Measurements from ENCODE around the gene DIPK1B. TPM values are rescaled to one million over a fixed set of nuclear protein-coding genes. Genes with fewer than 3 reads are reported as not detected.

DIPK1B gene
- total RNA-seq, 4 donors from 2014 or later, result 5.4 to 37.9 (median 15.8) TPM

DNA sequence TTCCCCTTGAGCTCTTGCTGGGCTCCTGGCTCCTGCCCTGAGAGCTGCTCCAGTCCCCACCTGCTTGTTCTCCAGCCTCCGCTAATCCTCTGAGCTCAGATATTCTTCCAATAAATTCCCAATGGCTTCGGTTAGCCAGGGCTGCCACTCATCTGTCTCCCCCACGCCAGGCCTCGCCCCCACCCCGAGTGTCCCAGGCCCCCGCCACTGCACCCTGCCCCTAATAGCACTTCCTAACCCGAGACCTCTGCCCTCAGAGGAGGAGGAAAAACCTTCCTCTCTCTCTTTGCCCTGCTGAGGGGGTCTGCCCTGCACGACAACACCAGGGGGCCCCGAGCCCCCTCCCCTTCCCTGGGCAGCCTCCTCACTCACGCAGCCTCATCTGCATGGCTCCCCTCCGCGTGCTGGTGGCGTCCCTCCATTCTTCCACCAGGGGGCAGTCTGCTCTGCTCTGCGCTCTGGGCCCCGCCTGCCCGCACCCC lies 57.4 kb downstream of the DIPK1B start:
- Histone ChIP-seq H3K9me3 (peaks cover 0 to 7% (median 0%) of the 10 kb centered on the region in 4 donors), H3K27me3 (peaks cover 0 to 13% of the 10 kb centered on the region in 2 donors), H3K27ac (no peak overlapping the region), H3K36me3 (no peaks in the 10 kb centered on the region), H3K4me1 (peaks cover 0 to 4% (median 0%) of the 10 kb centered on the region in 4 donors), H3K4me3 (no peak overlapping the region)
- 17 to 22% methylated on average over 6 to 15 of the region's 16 CpGs for WGBS, 2 donors
- no peak for DNase-seq (ENCODE audit: low spot score in 2 of 2)
- TF ChIP-seq EP300 (IDR thresholded peaks at IDR 0.05) (no peak), POLR2A (IDR thresholded peaks at IDR 0.05) (no peak)
- TF ChIP-seq, protein P1, sequence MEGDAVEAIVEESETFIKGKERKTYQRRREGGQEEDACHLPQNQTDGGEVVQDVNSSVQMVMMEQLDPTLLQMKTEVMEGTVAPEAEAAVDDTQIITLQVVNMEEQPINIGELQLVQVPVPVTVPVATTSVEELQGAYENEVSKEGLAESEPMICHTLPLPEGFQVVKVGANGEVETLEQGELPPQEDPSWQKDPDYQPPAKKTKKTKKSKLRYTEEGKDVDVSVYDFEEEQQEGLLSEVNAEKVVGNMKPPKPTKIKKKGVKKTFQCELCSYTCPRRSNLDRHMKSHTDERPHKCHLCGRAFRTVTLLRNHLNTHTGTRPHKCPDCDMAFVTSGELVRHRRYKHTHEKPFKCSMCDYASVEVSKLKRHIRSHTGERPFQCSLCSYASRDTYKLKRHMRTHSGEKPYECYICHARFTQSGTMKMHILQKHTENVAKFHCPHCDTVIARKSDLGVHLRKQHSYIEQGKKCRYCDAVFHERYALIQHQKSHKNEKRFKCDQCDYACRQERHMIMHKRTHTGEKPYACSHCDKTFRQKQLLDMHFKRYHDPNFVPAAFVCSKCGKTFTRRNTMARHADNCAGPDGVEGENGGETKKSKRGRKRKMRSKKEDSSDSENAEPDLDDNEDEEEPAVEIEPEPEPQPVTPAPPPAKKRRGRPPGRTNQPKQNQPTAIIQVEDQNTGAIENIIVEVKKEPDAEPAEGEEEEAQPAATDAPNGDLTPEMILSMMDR (IDR thresholded peaks at IDR 0.05), result peak; percentile 19 to 57 (median 40)

DNA sequence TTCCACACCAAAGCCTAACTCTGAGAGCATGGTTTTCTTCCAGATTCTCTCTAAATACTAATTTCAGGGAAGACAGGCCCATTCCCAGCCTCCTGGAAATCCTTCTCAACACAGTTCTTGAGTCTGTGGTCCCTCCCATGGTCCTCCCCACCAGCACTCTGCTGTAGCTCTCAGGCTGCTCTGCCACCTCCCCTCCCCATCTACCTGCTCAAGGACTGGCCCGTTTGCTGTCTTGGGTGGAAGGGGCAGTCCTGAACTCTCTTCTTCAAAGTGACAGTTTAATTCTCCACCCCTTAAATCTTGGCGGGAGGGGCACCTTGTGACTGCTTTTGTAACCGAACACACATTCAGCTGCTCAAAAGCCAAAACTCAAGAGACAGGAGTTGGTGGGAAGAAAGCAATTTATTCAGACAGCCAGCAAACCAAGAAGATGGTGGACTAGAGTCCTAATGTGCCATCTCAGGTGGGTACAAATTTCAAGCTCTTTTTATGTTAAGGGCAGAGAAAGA lies 59.6 kb downstream of the DIPK1B start:
- H3K27ac ChIP-seq, result no peak overlapping the region
- peaks cover 0 to 4% (median 0%) of the 10 kb centered on the region in 4 donors for H3K4me1 ChIP-seq
- DNase-seq (ENCODE audit: low spot score in 2 of 2), result no peak
- no peaks in the 10 kb centered on the region for H3K36me3 ChIP-seq
- peaks cover 0 to 11% of the 10 kb centered on the region in 2 donors for H3K27me3 ChIP-seq
- no peak overlapping the region for H3K4me3 ChIP-seq
- 70 to 77% methylated on average over 3 of the region's 3 CpGs for WGBS, 2 donors
- no peak for TF ChIP-seq POLR2A (IDR thresholded peaks at IDR 0.05)
- TF ChIP-seq, protein P1 (IDR thresholded peaks at IDR 0.05), result no peak
- TF ChIP-seq EP300 (IDR thresholded peaks at IDR 0.05), result no peak
- peaks cover 0 to 7% (median 0%) of the 10 kb centered on the region in 4 donors for H3K9me3 ChIP-seq

DNA sequence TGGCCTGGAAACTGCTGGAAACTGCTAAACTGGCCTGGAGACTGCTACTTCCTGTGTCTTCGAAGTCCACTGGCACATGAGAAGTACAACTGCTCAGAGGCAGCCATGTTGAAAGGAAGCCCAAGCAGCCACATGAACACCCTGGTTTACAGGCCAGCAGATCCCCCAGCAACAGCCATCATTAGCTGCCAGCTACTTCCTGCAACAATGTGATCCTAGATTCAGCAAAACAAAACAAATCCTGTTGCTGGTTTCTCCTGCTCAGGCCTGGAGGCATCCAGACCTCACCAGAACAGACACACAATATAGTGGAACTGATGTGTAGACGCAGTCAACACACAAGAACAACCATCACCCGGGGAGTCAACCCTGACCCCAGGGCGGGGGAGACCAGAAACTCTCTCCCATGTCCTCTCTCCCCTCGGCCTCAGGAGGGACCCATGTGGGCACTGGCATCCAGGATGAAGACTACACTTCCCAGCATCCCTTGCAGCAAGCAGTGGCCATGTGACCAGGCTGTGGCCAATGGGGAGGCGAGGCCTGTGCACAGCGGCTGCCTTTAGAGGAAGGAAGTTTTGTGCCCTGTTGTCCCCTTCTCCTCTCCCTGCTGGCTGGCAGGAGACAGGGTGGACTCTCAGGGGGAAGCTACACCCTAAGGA lies 61.1 kb downstream of the DIPK1B start:
- Histone ChIP-seq H3K4me3 (no peak overlapping the region), H3K27ac (no peak overlapping the region), H3K9me3 (peaks cover 0 to 7% (median 0%) of the 10 kb centered on the region in 4 donors), H3K36me3 (no peaks in the 10 kb centered on the region), H3K27me3 (no peaks in the 10 kb centered on the region), H3K4me1 (peaks cover 0 to 4% (median 0%) of the 10 kb centered on the region in 4 donors)
- 75 to 80% methylated on average over 7 of the region's 7 CpGs for WGBS, 2 donors
- TF ChIP-seq, protein P1 (IDR thresholded peaks at IDR 0.05), result no peak
- no peak for TF ChIP-seq POLR2A (IDR thresholded peaks at IDR 0.05)
- no peak for TF ChIP-seq EP300 (IDR thresholded peaks at IDR 0.05)
- no peak for DNase-seq (ENCODE audit: low spot score in 2 of 2)

Small RNA genes lying within 50 kb of the gene (small RNA-seq; reads per million reads assigned to genes)
- gene MIR126 (266 reads per million, percentile 97 among the genes with 10 or more reads in this experiment), gene MIR6722 (not detected)

Other genes starting within 250 kb of the DIPK1B start
- 10 to 100 TPM; 45.8 to 67.5 (median 47.9) TPM for gene SEC16A, start 229.5 kb upstream of the DIPK1B start, total RNA-seq
- gene NOTCH1, start 166.5 kb upstream of the DIPK1B start, total RNA-seq, result 10 to 100 TPM; 29.3 to 65.4 (median 41.5) TPM
- gene EGFL7, start 49.7 kb upstream of the DIPK1B start, total RNA-seq, result 100 to 1,000 TPM in 3 of 4 donors, 10 to 100 TPM in 1; 95.2 to 229 (median 179) TPM
- 100 to 1,000 TPM in 3 of 4 donors, 10 to 100 TPM in 1; 79.6 to 292 (median 151) TPM for gene AGPAT2, start 25.1 kb upstream of the DIPK1B start, total RNA-seq
- gene LCN10, start 30.4 kb downstream of the DIPK1B start, total RNA-seq, result 10 to 100 TPM in 2 of 4 donors, 1 to 10 TPM in 2; 7.6 to 47.5 (median 17.4) TPM
- 10 to 100 TPM; 14.2 to 70.0 (median 42.9) TPM for gene LCN6, start 36.0 kb downstream of the DIPK1B start, total RNA-seq
- under 1 TPM in 1 of 4 donors, not detected in 3; 0.39 TPM for gene LCN8, start 45.7 kb downstream of the DIPK1B start, total RNA-seq
- not detected for gene LCN15, start 51.9 kb downstream of the DIPK1B start, total RNA-seq
- gene TMEM141, start 78.8 kb downstream of the DIPK1B start, total RNA-seq, result 10 to 100 TPM; 60.7 to 70.8 (median 66.9) TPM
- 1 to 10 TPM; 1.5 to 5.1 (median 4.1) TPM for gene CCDC183, start 83.8 kb downstream of the DIPK1B start, total RNA-seq
- gene RABL6, start 95.4 kb downstream of the DIPK1B start, total RNA-seq, result 10 to 100 TPM; 63.0 to 74.5 (median 71.3) TPM
- 1 to 10 TPM; 2.0 to 3.9 (median 3.7) TPM for gene AJM1, start 129.9 kb downstream of the DIPK1B start, total RNA-seq
- 10 to 100 TPM; 42.6 to 71.0 (median 66.7) TPM for gene PHPT1, start 136.8 kb downstream of the DIPK1B start, total RNA-seq
- gene MAMDC4, start 139.8 kb downstream of the DIPK1B start, total RNA-seq, result 1 to 10 TPM; 1.5 to 8.1 (median 4.4) TPM
- gene EDF1, start 153.7 kb downstream of the DIPK1B start, total RNA-seq, result 100 to 1,000 TPM; 251 to 337 (median 266) TPM
- gene TRAF2, start 173.9 kb downstream of the DIPK1B start, total RNA-seq, result 10 to 100 TPM in 3 of 4 donors, 1 to 10 TPM in 1; 5.0 to 10.8 (median 10.6) TPM
- gene FBXW5, start 232.2 kb downstream of the DIPK1B start, total RNA-seq, result 100 to 1,000 TPM; 138 to 227 (median 193) TPM
- gene C8G, start 232.7 kb downstream of the DIPK1B start, total RNA-seq, result 1 to 10 TPM in 2 of 4 donors, not detected in 2; 3.3 to 5.1 TPM
- 10 to 100 TPM in 2 of 4 donors, 1 to 10 TPM in 2; 2.4 to 16.8 (median 7.8) TPM for gene LCN12, start 239.7 kb downstream of the DIPK1B start, total RNA-seq